ENCODE data around the gene LYST. TPM values are rescaled to one million over a fixed set of nuclear protein-coding genes. Genes with fewer than 3 reads are reported as not detected.

The LYST gene
- total and polyA plus RNA-seq, 7 donors, result 6.6 to 53.2 (median 21.9) TPM

- Histone ChIP-seq H3K27ac (no peak overlapping the region), H3K4me1 (no peaks in the 10 kb centered on the region), H3K9me3 (no peaks in the 10 kb centered on the region), H3K36me3 (no peaks in the 10 kb centered on the region), H3K27me3 (peaks cover 0 to 14% (median 0%) of the 10 kb centered on the region in 3 donors), H3K4me3 (no peak overlapping the region)
- TF ChIP-seq, protein P1, sequence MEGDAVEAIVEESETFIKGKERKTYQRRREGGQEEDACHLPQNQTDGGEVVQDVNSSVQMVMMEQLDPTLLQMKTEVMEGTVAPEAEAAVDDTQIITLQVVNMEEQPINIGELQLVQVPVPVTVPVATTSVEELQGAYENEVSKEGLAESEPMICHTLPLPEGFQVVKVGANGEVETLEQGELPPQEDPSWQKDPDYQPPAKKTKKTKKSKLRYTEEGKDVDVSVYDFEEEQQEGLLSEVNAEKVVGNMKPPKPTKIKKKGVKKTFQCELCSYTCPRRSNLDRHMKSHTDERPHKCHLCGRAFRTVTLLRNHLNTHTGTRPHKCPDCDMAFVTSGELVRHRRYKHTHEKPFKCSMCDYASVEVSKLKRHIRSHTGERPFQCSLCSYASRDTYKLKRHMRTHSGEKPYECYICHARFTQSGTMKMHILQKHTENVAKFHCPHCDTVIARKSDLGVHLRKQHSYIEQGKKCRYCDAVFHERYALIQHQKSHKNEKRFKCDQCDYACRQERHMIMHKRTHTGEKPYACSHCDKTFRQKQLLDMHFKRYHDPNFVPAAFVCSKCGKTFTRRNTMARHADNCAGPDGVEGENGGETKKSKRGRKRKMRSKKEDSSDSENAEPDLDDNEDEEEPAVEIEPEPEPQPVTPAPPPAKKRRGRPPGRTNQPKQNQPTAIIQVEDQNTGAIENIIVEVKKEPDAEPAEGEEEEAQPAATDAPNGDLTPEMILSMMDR (IDR thresholded peaks at IDR 0.05), result no peak
- no peak for TF ChIP-seq POLR2A (IDR thresholded peaks at IDR 0.05)
- no peak for TF ChIP-seq EP300 (IDR thresholded peaks at IDR 0.05)
- TF ChIP-seq POLR2AphosphoS5 (IDR thresholded peaks at IDR 0.05), result no peak
- 44 to 81% methylated on average over 10 of the region's 10 CpGs for WGBS, 2 donors
- DNase-seq, result peak; percentile 26
- intact Hi-C loops (cut with DNase I), result no loop called here
Measured at GRCh38 chr1:235637756-235638534, 228.8 kb downstream of the LYST start.

GRCh38 chr1:235635938-235636662, 230.6 kb downstream of the LYST start:
- TF ChIP-seq POLR2AphosphoS5 (IDR thresholded peaks at IDR 0.05), result no peak
- no peak for TF ChIP-seq POLR2A (IDR thresholded peaks at IDR 0.05)
- TF ChIP-seq EP300 (IDR thresholded peaks at IDR 0.05), result no peak
- TF ChIP-seq, protein P1 (IDR thresholded peaks at IDR 0.05), result no peak

GRCh38 chr1:235632506-235633401, 234.0 kb downstream of the LYST start:
- intact Hi-C loops (cut with DNase I), result no loop called here

More at GRCh38 chr1:235635938-235636662, 230.6 kb downstream of the LYST start:
- WGBS, 2 donors, result 54 to 64% methylated on average over 12 of the region's 12 CpGs
- Histone ChIP-seq H3K27ac (no peak overlapping the region), H3K9me3 (no peaks in the 10 kb centered on the region), H3K4me1 (no peaks in the 10 kb centered on the region), H3K4me3 (no peak overlapping the region), H3K27me3 (peaks cover 0 to 4% (median 0%) of the 10 kb centered on the region in 3 donors), H3K36me3 (no peaks in the 10 kb centered on the region)
- peak; percentile 9 for DNase-seq
- intact Hi-C loops (cut with DNase I), result no loop called here

DNA sequence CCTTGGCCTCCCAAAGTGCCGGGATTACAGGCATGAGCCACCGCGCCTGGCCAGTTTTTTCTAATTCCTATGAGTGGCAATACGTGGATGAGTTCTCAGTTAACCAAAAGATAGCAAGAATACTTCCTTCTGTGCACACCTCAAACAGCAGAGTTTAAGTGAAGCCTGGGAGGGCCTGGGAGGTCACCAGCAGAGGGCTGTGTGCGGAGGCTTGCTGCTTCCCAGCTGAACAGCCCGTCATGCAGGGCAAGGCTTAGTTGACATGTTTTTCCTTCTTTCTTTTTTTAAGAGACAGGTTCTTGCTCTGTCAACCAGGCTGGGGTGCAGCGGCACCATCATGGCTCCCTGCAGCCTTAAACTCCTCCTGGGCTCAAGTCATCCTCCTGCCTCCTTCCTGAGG, 234.9 kb downstream of the LYST start:
- intact Hi-C loops (cut with DNase I), result no loop called here
- WGBS, 2 donors, result 91 to 96% methylated on average over 7 of the region's 7 CpGs

More at GRCh38 chr1:235632506-235633401, 234.0 kb downstream of the LYST start:
- H3K27me3 ChIP-seq, result no peaks in the 10 kb centered on the region
- no peak overlapping the region for H3K27ac ChIP-seq
- no peaks in the 10 kb centered on the region for H3K4me1 ChIP-seq
- peak; percentile 25 for DNase-seq
- H3K36me3 ChIP-seq, result no peaks in the 10 kb centered on the region
- peak overlapping the region in 2 of 4 donors; percentile 9 to 11 for H3K4me3 ChIP-seq
- no peaks in the 10 kb centered on the region for H3K9me3 ChIP-seq
- 41 to 73% methylated on average over 14 of the region's 14 CpGs for WGBS, 2 donors
- TF ChIP-seq POLR2A (IDR thresholded peaks at IDR 0.05) (no peak), EP300 (IDR thresholded peaks at IDR 0.05) (no peak)
- TF ChIP-seq, protein P1 (IDR thresholded peaks at IDR 0.05), result no peak

More for the DNA sequence above, 234.9 kb downstream of the LYST start:
- no peaks in the 10 kb centered on the region for H3K27me3 ChIP-seq
- no peaks in the 10 kb centered on the region for H3K36me3 ChIP-seq
- no peak overlapping the region for H3K27ac ChIP-seq
- no peaks in the 10 kb centered on the region for H3K9me3 ChIP-seq
- TF ChIP-seq, protein P1 (IDR thresholded peaks at IDR 0.05), result no peak
- no peak for TF ChIP-seq POLR2AphosphoS5 (IDR thresholded peaks at IDR 0.05)
- no peak for TF ChIP-seq EP300 (IDR thresholded peaks at IDR 0.05)
- TF ChIP-seq POLR2A (IDR thresholded peaks at IDR 0.05), result no peak
- no peak for DNase-seq
- no peak overlapping the region for H3K4me3 ChIP-seq
- H3K4me1 ChIP-seq, result no peaks in the 10 kb centered on the region

Data from sigmoid colon (tissue), 7 donors.